Neural progenitor cell (in vitro differentiated cells): ENCODE results near the gene IGBP1. TPM values are rescaled to one million over a fixed set of nuclear protein-coding genes. Genes with fewer than 3 reads are reported as not detected.

Experiments used
- DNase-seq: peaks from one replicate; pipeline ENCODE4 v3.0.0-alpha.2; 2016; ENCODE audit warnings: low spot score
- H2AFZ ChIP-seq: fragments of 200-600 bp; sonication (generic); replicated peaks from 2 replicates; pipeline ENCODE4 v1.6.1; 2016; ENCODE audit warnings: antibody characterized with exemption
- H3F3A ChIP-seq: fragments of 200-600 bp; sonication (generic); 2 replicates; pipeline ENCODE4 v1.6.1; 2016; ENCODE audit warnings: antibody characterized with exemption, low read depth
- H3K27ac ChIP-seq: fragments of 200-600 bp; sonication (generic); 2 replicates; pipeline ENCODE4 v1.5.1; 2016; ENCODE audit warnings: mild to moderate bottlenecking
- H3K27me3 ChIP-seq: fragments of 200-600 bp; sonication (generic); 2 replicates; pipeline ENCODE4 v1.6.1; 2016; ENCODE audit warnings: mild to moderate bottlenecking, moderate library complexity
- H3K36me3 ChIP-seq: fragments of 200-600 bp; sonication (generic); 2 replicates; pipeline ENCODE4 v1.5.1; 2016
- H3K4me1 ChIP-seq: fragments of 200-600 bp; sonication (generic); 2 replicates; pipeline ENCODE4 v1.6.1; 2016; ENCODE audit warnings: mixed run types
- H3K4me2 ChIP-seq: fragments of 200-600 bp; sonication (generic); 2 replicates; pipeline ENCODE4 v1.6.1; 2016
- H3K4me3 ChIP-seq: fragments of 200-600 bp; sonication (generic); 2 replicates; pipeline ENCODE4 v1.5.1; 2016
- H3K79me2 ChIP-seq: fragments of 200-600 bp; sonication (generic); 2 replicates; pipeline ENCODE4 v1.6.1; 2016; ENCODE audit warnings: low read depth
- H3K9ac ChIP-seq: fragments of 200-600 bp; sonication (generic); 2 replicates; pipeline ENCODE4 v1.6.1; 2016
- H3K9me3 ChIP-seq: fragments of 200-600 bp; sonication (generic); 2 replicates; pipeline ENCODE4 v1.5.1; 2016; ENCODE audit warnings: low read depth
- H4K20me1 ChIP-seq: fragments of 200-600 bp; sonication (generic); 2 replicates; pipeline ENCODE4 v1.6.1; 2016; ENCODE audit warnings: low read depth
- H3K27ac Mint-ChIP-seq: 3 replicates; pipeline ENCODE4 v1.8.0; 2021; ENCODE audit warnings: mixed read lengths
- H3K27me3 Mint-ChIP-seq: 2 replicates; pipeline ENCODE4 v1.8.0; 2022; ENCODE audit warnings: low read depth, mild to moderate bottlenecking, inconsistent platforms, moderate library complexity, mixed read lengths; ENCODE audit not compliant: insufficient read depth
- H3K36me3 Mint-ChIP-seq: 3 replicates; pipeline ENCODE4 v1.8.0; 2021; ENCODE audit warnings: mixed read lengths
- H3K4me1 Mint-ChIP-seq: 3 replicates; pipeline ENCODE4 v1.8.0; 2021; ENCODE audit warnings: mixed read lengths
- H3K4me3 Mint-ChIP-seq: 3 replicates; pipeline ENCODE4 v1.8.0; 2021; ENCODE audit warnings: mild to moderate bottlenecking, moderate library complexity, mixed read lengths
- H3K9me3 Mint-ChIP-seq: 3 replicates; pipeline ENCODE4 v1.8.0; 2020; ENCODE audit warnings: mixed read lengths
- CTCF ChIP-seq: fragments of 200-600 bp; sonication (generic); IDR thresholded peaks from 2 replicates; pipeline ENCODE4 v1.5.1; 2017; ENCODE audit warnings: antibody characterized with exemption, mild to moderate bottlenecking
- EZH2 ChIP-seq: fragments of 200-600 bp; sonication (generic); IDR thresholded peaks from 2 replicates; pipeline ENCODE4 v1.6.1; 2017; ENCODE audit warnings: antibody characterized with exemption, mild to moderate bottlenecking, moderate library complexity
- EZH2phosphoT487 ChIP-seq: fragments of 200-600 bp; sonication (generic); IDR thresholded peaks from 2 replicates; pipeline ENCODE4 v1.6.1; 2017; ENCODE audit warnings: antibody characterized with exemption
- total RNA-seq: library from RNA; depleted of rRNA; stranded (reverse); fragments of >200 nt; gene quantifications from 2 replicates; pipeline ENCODE4 v1.2.3, GENCODE V29; 2015; ENCODE audit warnings: low replicate concordance

Gene IGBP1
- total RNA-seq, 1 donor from 2014 or later: 54.0 TPM

- Histone ChIP-seq H3K4me3 (no peak overlapping the region), H3K27me3 (no peaks in the 10 kb centered on the region), H3K36me3 (no peaks in the 10 kb centered on the region), H3K79me2 (no peaks in the 10 kb centered on the region), H3K9me3 (no peaks in the 10 kb centered on the region), H4K20me1 (no peaks in the 10 kb centered on the region), H3K4me1 (no peaks in the 10 kb centered on the region), H2AFZ (no peak overlapping the region), H3F3A (no peaks in the 10 kb centered on the region), H3K9ac (no peak overlapping the region), H3K4me2 (no peak overlapping the region), H3K27ac (no peak overlapping the region)
- Mint-ChIP-seq H3K4me3 (no peak overlapping the region), H3K9me3 (peaks cover 3% of the 10 kb centered on the region), H3K4me1 (peaks cover 5% of the 10 kb centered on the region), H3K36me3 (no peaks in the 10 kb centered on the region), H3K27me3 (peaks cover 4% of the 10 kb centered on the region), H3K27ac (no peak overlapping the region)
- DNase-seq: no peak
- TF ChIP-seq CTCF (no peak), EZH2phosphoT487 (no peak), EZH2 (no peak)
Measured at GRCh38 chrX:70088751-70089150, 44.5 kb upstream of the IGBP1 start.

GRCh38 chrX:70089604-70090297 lies 43.5 kb upstream of the IGBP1 start:
- no peaks in the 10 kb centered on the region for H3K4me1 Mint-ChIP-seq
- TF ChIP-seq EZH2 (no peak), CTCF (no peak), EZH2phosphoT487 (no peak)
- no peak overlapping the region for H3K4me2 ChIP-seq
- H3F3A ChIP-seq: no peaks in the 10 kb centered on the region
- H3K9me3 ChIP-seq: no peaks in the 10 kb centered on the region
- no peak overlapping the region for H3K4me3 ChIP-seq
- H3K27me3 Mint-ChIP-seq: peaks cover 2% of the 10 kb centered on the region
- H2AFZ ChIP-seq: no peak overlapping the region
- H3K27ac Mint-ChIP-seq: no peak overlapping the region
- no peaks in the 10 kb centered on the region for H4K20me1 ChIP-seq
- no peaks in the 10 kb centered on the region for H3K4me1 ChIP-seq
- no peak for DNase-seq
- no peak overlapping the region for H3K9ac ChIP-seq
- H3K79me2 ChIP-seq: no peaks in the 10 kb centered on the region
- H3K27ac ChIP-seq: no peak overlapping the region
- no peaks in the 10 kb centered on the region for H3K36me3 ChIP-seq
- no peaks in the 10 kb centered on the region for H3K27me3 ChIP-seq
- H3K4me3 Mint-ChIP-seq: no peak overlapping the region
- H3K36me3 Mint-ChIP-seq: no peaks in the 10 kb centered on the region
- H3K9me3 Mint-ChIP-seq: peaks cover 3% of the 10 kb centered on the region

DNA sequence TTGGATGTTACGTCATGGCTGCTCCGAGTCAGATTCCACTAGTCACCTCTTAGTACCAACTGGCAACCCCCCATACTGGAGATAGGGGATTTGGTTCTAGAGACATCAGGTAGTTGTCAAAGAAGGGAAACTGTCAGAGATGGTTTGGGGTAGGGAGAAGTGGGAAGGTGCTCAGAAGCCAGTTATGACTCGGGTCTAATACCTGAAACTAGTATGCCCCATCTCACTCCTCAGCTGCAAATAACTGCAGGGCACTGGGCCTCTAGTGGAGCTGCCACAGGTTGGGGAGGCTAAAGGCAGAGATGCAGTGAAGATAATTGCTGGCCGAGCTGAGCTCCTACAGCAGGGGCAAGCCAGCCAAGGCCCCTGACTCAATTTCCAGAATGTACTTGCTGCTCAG lies 41.0 kb upstream of the IGBP1 start:
- no peaks in the 10 kb centered on the region for H3K36me3 Mint-ChIP-seq
- no peak overlapping the region for H3K4me3 ChIP-seq
- no peaks in the 10 kb centered on the region for H3K27me3 ChIP-seq
- no peaks in the 10 kb centered on the region for H3K36me3 ChIP-seq
- H3K9me3 Mint-ChIP-seq: peaks cover 6% of the 10 kb centered on the region
- H3K27ac ChIP-seq: no peak overlapping the region
- no peaks in the 10 kb centered on the region for H3K4me1 ChIP-seq
- H3K4me1 Mint-ChIP-seq: no peaks in the 10 kb centered on the region
- no peak for DNase-seq
- H3K9me3 ChIP-seq: no peaks in the 10 kb centered on the region
- no peak overlapping the region for H3K4me2 ChIP-seq
- H3K27ac Mint-ChIP-seq: no peak overlapping the region
- no peaks in the 10 kb centered on the region for H3F3A ChIP-seq
- H3K79me2 ChIP-seq: no peaks in the 10 kb centered on the region
- no peak for TF ChIP-seq EZH2
- no peak for TF ChIP-seq CTCF
- TF ChIP-seq EZH2phosphoT487: no peak
- peaks cover 2% of the 10 kb centered on the region for H3K27me3 Mint-ChIP-seq
- H3K9ac ChIP-seq: no peak overlapping the region
- no peak overlapping the region for H3K4me3 Mint-ChIP-seq
- H2AFZ ChIP-seq: no peak overlapping the region
- H4K20me1 ChIP-seq: no peaks in the 10 kb centered on the region
